HepG2 (cell line): ENCODE results near the gene ISG20L2. TPM values are rescaled to one million over a fixed set of nuclear protein-coding genes. Genes with fewer than 3 reads are reported as not detected.

Experiments
- FOXK2 ChIP-seq: fragments of 450-650 bp; IDR thresholded peaks from 2 replicates; pipeline ENCODE4 v1.6.1; 2016
- GATAD2A ChIP-seq: IDR thresholded peaks from 2 replicates; pipeline ENCODE4 v1.6.1; 2016
- HDAC2 ChIP-seq: sonication (generic); formaldehyde crosslinking; IDR thresholded peaks from 2 replicates; pipeline ENCODE4 v1.4.0; 2020; ENCODE audit warnings: missing genetic modification reagents
- HHEX ChIP-seq: IDR thresholded peaks from 2 replicates; pipeline ENCODE4 v1.6.1; 2016; ENCODE audit warnings: control low read depth
- HNF1B ChIP-seq: sonication (generic); formaldehyde crosslinking; IDR thresholded peaks from 2 replicates; pipeline ENCODE4 v1.5.1; 2020; ENCODE audit warnings: mild to moderate bottlenecking, moderate library complexity, missing genetic modification reagents
- HNRNPL ChIP-seq: fragments of 200-400 bp; formaldehyde crosslinking; IDR thresholded peaks from 2 replicates; pipeline ENCODE4 v1.6.1; 2017; ENCODE audit warnings: mild to moderate bottlenecking, low read depth, low read length
- KDM1A ChIP-seq: IDR thresholded peaks from 2 replicates; pipeline ENCODE4 v1.6.1; 2016; ENCODE audit warnings: missing compliant biosample characterization
- MBD4 ChIP-seq: IDR thresholded peaks from 2 replicates; pipeline ENCODE4 v1.6.1; 2012; ENCODE audit warnings: low read length, inconsistent platforms, borderline replicate concordance
- MEIS1 ChIP-seq: sonication (generic); formaldehyde crosslinking; IDR thresholded peaks from 2 replicates; pipeline ENCODE4 v1.9.0; 2021; ENCODE audit warnings: mild to moderate bottlenecking, missing genetic modification reagents, moderate library complexity, borderline replicate concordance
- NFE2L2 ChIP-seq: fragments of 150-350 bp; IDR thresholded peaks from 2 replicates; pipeline ENCODE4 v1.6.1; 2014; ENCODE audit warnings: low read length
- POLR2G ChIP-seq: fragments of 200-400 bp; formaldehyde crosslinking; IDR thresholded peaks from 2 replicates; pipeline ENCODE4 v1.6.1; 2018; ENCODE audit warnings: mild to moderate bottlenecking, low read depth, low read length, moderate library complexity
- RARA ChIP-seq: IDR thresholded peaks from 2 replicates; pipeline ENCODE4 v1.6.1; 2016; ENCODE audit warnings: missing genetic modification reagents, missing compliant biosample characterization
- RBFOX2 ChIP-seq: fragments of 200-400 bp; formaldehyde crosslinking; IDR thresholded peaks from 2 replicates; pipeline ENCODE4 v1.6.1; 2017; ENCODE audit warnings: low read depth, mild to moderate bottlenecking, low read length
- TBP ChIP-seq: sonication (generic); formaldehyde crosslinking; IDR thresholded peaks from 2 replicates; pipeline ENCODE4 v1.5.0; 2020; ENCODE audit warnings: missing genetic modification reagents
- XBP1 ChIP-seq: sonication (generic); formaldehyde crosslinking; IDR thresholded peaks from 2 replicates; pipeline ENCODE4 v1.5.0; 2020; ENCODE audit warnings: missing genetic modification reagents
- ZBTB7A ChIP-seq: sonication (generic); formaldehyde crosslinking; IDR thresholded peaks from 2 replicates; pipeline ENCODE4 v1.8.0; 2022; ENCODE audit warnings: mild to moderate bottlenecking, missing genetic modification reagents
- ZFY ChIP-seq: sonication (generic); formaldehyde crosslinking; IDR thresholded peaks from 2 replicates; pipeline ENCODE4 v1.4.0; 2020; ENCODE audit warnings: missing genetic modification reagents
- ZKSCAN1 ChIP-seq: fragments of 150-350 bp; IDR thresholded peaks from 2 replicates; pipeline ENCODE4 v1.6.1; 2014; ENCODE audit warnings: low read length
- ZNF18 ChIP-seq: sonication (generic); formaldehyde crosslinking; IDR thresholded peaks from 2 replicates; pipeline ENCODE4 v1.8.0; 2022; ENCODE audit warnings: mild to moderate bottlenecking, missing genetic modification reagents; ENCODE audit not compliant: insufficient replicate concordance
- ZNF331 ChIP-seq: sonication (generic); formaldehyde crosslinking; IDR thresholded peaks from 2 replicates; pipeline ENCODE4 v1.4.0; 2020; ENCODE audit warnings: missing genetic modification reagents
- ZNF343 ChIP-seq: sonication (generic); formaldehyde crosslinking; IDR thresholded peaks from 2 replicates; pipeline ENCODE4 v1.4.0; 2020; ENCODE audit warnings: mild to moderate bottlenecking, missing genetic modification reagents
- ZNF597 ChIP-seq: sonication (generic); formaldehyde crosslinking; IDR thresholded peaks from 2 replicates; pipeline ENCODE4 v1.5.0; 2020; ENCODE audit warnings: missing genetic modification reagents
- ZNF777 ChIP-seq: sonication (generic); formaldehyde crosslinking; IDR thresholded peaks from 2 replicates; pipeline ENCODE4 v1.4.0; 2020; ENCODE audit warnings: missing genetic modification reagents
- ZNF816 ChIP-seq: sonication (generic); formaldehyde crosslinking; IDR thresholded peaks from 2 replicates; pipeline ENCODE4 v1.8.0; 2022; ENCODE audit warnings: missing genetic modification reagents, mild to moderate bottlenecking, borderline replicate concordance
- polyA plus RNA-seq, 8 experiments: library from polyadenylated mRNA; depleted of rRNA in 3 of 8; stranded (reverse) in 7 of 8; unstranded in 1 of 8; fragments of >200 nt; fragmentation: Illumina TruSeq in 4 of 8; extraction: Trizol in 4 of 8; gene quantifications; 2 replicates each; pipeline versions ENCODE4 v1.2.1 to v1.2.3, GENCODE V29; 2011 to 2016; ENCODE audit warnings: low read depth in 4 of 8, missing spikeins in 1 of 8, mixed read lengths in 1 of 8; ENCODE audit not compliant: insufficient read depth in 1 of 8
- total RNA-seq, 5 experiments: library from RNA; depleted of rRNA; stranded (reverse); fragments of >200 nt; fragmentation: Illumina TruSeq; extraction: Trizol; gene quantifications; 2 replicates each; pipeline ENCODE4 v1.2.3, GENCODE V29; 2016; ENCODE audit warnings: low read depth in 1 of 5
- TF ChIP-seq, protein P1 (sequence below): IDR thresholded peaks from 2 replicates; pipeline ENCODE4 v1.6.1; 2016; ENCODE audit warnings: missing biosample characterization, missing genetic modification reagents, low read depth
- TF ChIP-seq, protein P2 (sequence below): sonication (generic); formaldehyde crosslinking; IDR thresholded peaks from 2 replicates; pipeline ENCODE4 v1.8.1; 2022; ENCODE audit warnings: mild to moderate bottlenecking, missing genetic modification reagents

Gene ISG20L2
- total and polyA plus RNA-seq, 2 of the 13 experiments (the other 11 are each of a cell fraction or from before 2014, with no cell fraction given): 19.8 to 21.3 TPM

DNA sequence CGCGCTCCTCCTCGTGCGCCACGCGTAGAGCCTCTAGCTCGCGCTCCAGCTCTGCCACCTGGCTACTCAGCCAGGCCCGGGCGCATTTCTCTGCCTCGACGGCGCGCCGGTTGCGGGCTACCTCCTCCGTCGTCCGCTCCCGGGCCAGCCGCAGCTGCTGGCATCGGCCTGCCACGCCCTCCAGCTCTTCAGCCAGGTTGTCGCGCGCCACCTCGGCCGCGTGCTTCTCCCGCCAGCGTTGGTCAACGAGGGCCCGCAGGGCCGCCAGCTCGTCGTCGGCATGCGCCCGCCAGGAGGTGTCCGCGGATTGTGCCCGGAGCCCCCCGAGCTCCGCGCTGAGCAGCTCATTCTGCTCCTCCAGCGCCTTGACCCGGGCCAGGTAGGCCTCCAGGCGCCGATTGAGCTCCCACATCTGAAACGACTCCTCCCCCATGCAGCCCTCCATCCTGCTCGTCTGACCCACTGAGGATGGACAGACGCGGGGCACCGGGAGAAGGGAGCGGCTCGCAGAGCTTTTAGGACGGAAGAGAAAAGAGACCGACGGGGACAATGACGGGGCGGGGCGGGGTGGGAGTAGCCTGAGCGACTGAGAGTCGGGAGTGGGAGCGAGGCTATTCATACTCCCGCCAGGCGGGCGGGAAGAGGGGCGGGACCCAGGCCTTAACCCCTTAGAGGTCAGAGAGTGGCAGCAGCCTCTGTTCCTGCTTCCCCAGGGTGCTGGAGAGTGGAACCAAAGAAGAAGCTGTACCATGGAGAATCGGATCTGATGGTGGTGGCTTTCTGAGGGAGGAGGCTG lies 51.5 kb downstream of the ISG20L2 start, which contains the start of gene NES (continued):
- peak; percentile 64; the same call in 1 of the 2 replicates for TF ChIP-seq HNF1B (CRISPR knock-in tag)
- 0 out of 2 replicates have a peak, but pooled peaks have one; percentile 27 for TF ChIP-seq ZFY
- 0 out of 2 replicates have a peak, but pooled peaks have one; percentile 24 for TF ChIP-seq ZBTB7A
- TF ChIP-seq POLR2G: peak; percentile 83
- no peak for TF ChIP-seq MBD4
- no peak for TF ChIP-seq FOXK2
- TF ChIP-seq ZNF18: no peak
- TF ChIP-seq, protein P1, sequence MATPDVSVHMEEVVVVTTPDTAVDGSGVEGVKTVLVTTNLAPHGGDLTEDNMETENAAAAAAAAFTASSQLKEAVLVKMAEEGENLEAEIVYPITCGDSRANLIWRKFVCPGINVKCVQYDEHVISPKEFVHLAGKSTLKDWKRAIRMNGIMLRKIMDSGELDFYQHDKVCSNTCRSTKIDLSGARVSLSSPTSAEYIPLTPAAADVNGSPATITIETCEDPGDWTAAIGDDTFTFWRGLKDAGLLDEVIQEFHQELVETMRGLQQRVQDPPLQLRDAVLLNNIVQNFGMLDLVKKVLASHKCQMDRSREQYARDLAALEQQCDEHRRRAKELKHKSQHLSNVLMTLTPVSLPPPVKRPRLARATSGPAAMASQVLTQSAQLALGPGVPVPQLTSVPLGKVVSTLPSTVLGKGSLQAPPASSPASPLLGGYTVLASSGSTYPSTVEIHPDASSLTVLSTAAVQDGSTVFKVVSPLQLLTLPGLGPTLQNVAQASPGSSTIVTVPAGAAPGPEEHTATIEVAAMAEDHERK (CRISPR knock-in tag): no peak
- no peak for TF ChIP-seq ZNF343 (CRISPR knock-in tag)
- TF ChIP-seq MEIS1: no peak; the same call in 1 of the 2 replicates
- no peak for TF ChIP-seq KDM1A (CRISPR knock-in tag)
- TF ChIP-seq, protein P2, sequence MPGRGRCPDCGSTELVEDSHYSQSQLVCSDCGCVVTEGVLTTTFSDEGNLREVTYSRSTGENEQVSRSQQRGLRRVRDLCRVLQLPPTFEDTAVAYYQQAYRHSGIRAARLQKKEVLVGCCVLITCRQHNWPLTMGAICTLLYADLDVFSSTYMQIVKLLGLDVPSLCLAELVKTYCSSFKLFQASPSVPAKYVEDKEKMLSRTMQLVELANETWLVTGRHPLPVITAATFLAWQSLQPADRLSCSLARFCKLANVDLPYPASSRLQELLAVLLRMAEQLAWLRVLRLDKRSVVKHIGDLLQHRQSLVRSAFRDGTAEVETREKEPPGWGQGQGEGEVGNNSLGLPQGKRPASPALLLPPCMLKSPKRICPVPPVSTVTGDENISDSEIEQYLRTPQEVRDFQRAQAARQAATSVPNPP: no peak
- TF ChIP-seq HHEX (CRISPR knock-in tag): no peak
- no peak for TF ChIP-seq HNRNPL
- TF ChIP-seq NFE2L2: no peak
- no peak for TF ChIP-seq TBP (CRISPR knock-in tag)
- no peak for TF ChIP-seq XBP1 (CRISPR knock-in tag)
- peak; percentile 40; the same call in 1 of the 2 replicates for TF ChIP-seq RBFOX2
- 0 out of 2 replicates have a peak, but pooled peaks have one; percentile 20 for TF ChIP-seq GATAD2A (CRISPR knock-in tag)
- TF ChIP-seq ZNF816 (CRISPR knock-in tag): no peak
- no peak for TF ChIP-seq ZNF597
- no peak for TF ChIP-seq RARA (CRISPR knock-in tag)
- no peak for TF ChIP-seq HDAC2
- no peak for TF ChIP-seq ZKSCAN1
- no peak for TF ChIP-seq ZNF777
- TF ChIP-seq ZNF331 (CRISPR knock-in tag): 0 out of 2 replicates have a peak, but pooled peaks have one; percentile 21
